ENCODE measurements around the gene KTN1.

The KTN1 gene

GRCh38 chr14:55689981-55690871 is 110.2 kb downstream of the KTN1 start:
- Histone ChIP-seq H3K27ac (ENCODE audit: low read depth, low read length) (no peak overlapping the region), H3K4me2 (ENCODE audit: low read depth, low read length, poor library complexity, severe bottlenecking) (no peak overlapping the region), H3K4me3 (ENCODE audit: insufficient read depth, low read length, poor library complexity, severe bottlenecking) (no peak overlapping the region), H2AFZ (ENCODE audit: low read depth, low read length, severe bottlenecking) (no peak overlapping the region), H3K27me3 (ENCODE audit: low read length) (no peaks in the 10 kb centered on the region), H3K9me2 (replicated peaks; ENCODE audit: insufficient read depth, low read length) (no peaks in the 10 kb centered on the region), H3K79me2 (ENCODE audit: insufficient read depth, low read length) (no peaks in the 10 kb centered on the region), H3K9ac (ENCODE audit: low read length) (no peak overlapping the region), H4K20me1 (ENCODE audit: low read depth, low read length) (no peaks in the 10 kb centered on the region), H3K9me3 (ENCODE audit: insufficient read depth, low read length) (no peaks in the 10 kb centered on the region), H3K36me3 (ENCODE audit: low read length) (no peaks in the 10 kb centered on the region; the same call in 1 of the 2 replicates), H3F3A (ENCODE audit: insufficient read depth) (0 out of 2 replicates have a peak, but pooled peaks cover 4% of the 10 kb centered on the region)
- TF ChIP-seq EZH2phosphoT487 (conservative IDR thresholded peaks at IDR 0.05; ENCODE audit: low read length), result no peak
- TF ChIP-seq CTCF (IDR thresholded peaks at IDR 0.05; ENCODE audit: insufficient read depth, low read length, poor library complexity, severe bottlenecking), result no peak

GRCh38 chr14:55691659-55692058 is 111.7 kb downstream of the KTN1 start:
- no peaks in the 10 kb centered on the region for H3K9me3 ChIP-seq (ENCODE audit: insufficient read depth, low read length)
- no peak for TF ChIP-seq CTCF (IDR thresholded peaks at IDR 0.05; ENCODE audit: insufficient read depth, low read length, poor library complexity, severe bottlenecking)
- no peak for TF ChIP-seq EZH2phosphoT487 (conservative IDR thresholded peaks at IDR 0.05; ENCODE audit: low read length)
- H4K20me1 ChIP-seq (ENCODE audit: low read depth, low read length), result no peaks in the 10 kb centered on the region
- H3K9me2 ChIP-seq (replicated peaks; ENCODE audit: insufficient read depth, low read length), result no peaks in the 10 kb centered on the region
- H3K4me3 ChIP-seq (ENCODE audit: insufficient read depth, low read length, poor library complexity, severe bottlenecking), result no peak overlapping the region
- H3K27ac ChIP-seq (ENCODE audit: low read depth, low read length), result no peak overlapping the region
- H3F3A ChIP-seq (ENCODE audit: insufficient read depth), result 0 out of 2 replicates have a peak, but pooled peaks cover 4% of the 10 kb centered on the region
- H3K27me3 ChIP-seq (ENCODE audit: low read length), result no peaks in the 10 kb centered on the region
- H3K79me2 ChIP-seq (ENCODE audit: insufficient read depth, low read length), result no peaks in the 10 kb centered on the region
- no peak overlapping the region for H3K9ac ChIP-seq (ENCODE audit: low read length)
- no peak overlapping the region for H2AFZ ChIP-seq (ENCODE audit: low read depth, low read length, severe bottlenecking)
- H3K4me2 ChIP-seq (ENCODE audit: low read depth, low read length, poor library complexity, severe bottlenecking), result no peak overlapping the region
- H3K36me3 ChIP-seq (ENCODE audit: low read length), result no peaks in the 10 kb centered on the region; the same call in 1 of the 2 replicates

- H3K4me2 ChIP-seq (ENCODE audit: low read depth, low read length, poor library complexity, severe bottlenecking), result no peak overlapping the region
- H3F3A ChIP-seq (ENCODE audit: insufficient read depth), result 0 out of 2 replicates have a peak, but pooled peaks cover 4% of the 10 kb centered on the region
- H3K36me3 ChIP-seq (ENCODE audit: low read length), result no peaks in the 10 kb centered on the region; the same call in 1 of the 2 replicates
- no peak overlapping the region for H2AFZ ChIP-seq (ENCODE audit: low read depth, low read length, severe bottlenecking)
- H3K4me3 ChIP-seq (ENCODE audit: insufficient read depth, low read length, poor library complexity, severe bottlenecking), result no peak overlapping the region
- H3K9ac ChIP-seq (ENCODE audit: low read length), result no peak overlapping the region
- no peak for TF ChIP-seq EZH2phosphoT487 (conservative IDR thresholded peaks at IDR 0.05; ENCODE audit: low read length)
- TF ChIP-seq CTCF (IDR thresholded peaks at IDR 0.05; ENCODE audit: insufficient read depth, low read length, poor library complexity, severe bottlenecking), result no peak
- no peaks in the 10 kb centered on the region for H4K20me1 ChIP-seq (ENCODE audit: low read depth, low read length)
- H3K79me2 ChIP-seq (ENCODE audit: insufficient read depth, low read length), result no peaks in the 10 kb centered on the region
- no peaks in the 10 kb centered on the region for H3K9me2 ChIP-seq (replicated peaks; ENCODE audit: insufficient read depth, low read length)
- no peaks in the 10 kb centered on the region for H3K27me3 ChIP-seq (ENCODE audit: low read length)
- no peak overlapping the region for H3K27ac ChIP-seq (ENCODE audit: low read depth, low read length)
- no peaks in the 10 kb centered on the region for H3K9me3 ChIP-seq (ENCODE audit: insufficient read depth, low read length)
These were observed 113.9 kb downstream of the KTN1 start for GRCh38 chr14:55693904-55694303.
